K562 (cell line): ENCODE measurements around the gene ZBTB8A. TPM values are rescaled to one million over a fixed set of nuclear protein-coding genes. Genes with fewer than 3 reads are reported as not detected.

Source experiments
- CEBPG ChIP-seq, 3 experiments: fragments of 200-800 bp in 1 of 3; sonication (Bioruptor generic) in 1 of 3; sonication (generic) in 1 of 3; formaldehyde crosslinking in 1 of 3; IDR thresholded peaks in 2 of 3; conservative IDR thresholded peaks in 1 of 3; 2 replicates each; pipeline versions ENCODE4 v1.6.1 to v1.8.0; 2016 to 2022; ENCODE audit warnings: missing compliant biosample characterization in 2 of 3, missing genetic modification characterization in 2 of 3, mild to moderate bottlenecking in 1 of 3, missing genetic modification reagents in 1 of 3
- MEIS2 ChIP-seq: fragments of 450-650 bp; IDR thresholded peaks from 2 replicates; pipeline ENCODE4 v1.6.1; 2014; ENCODE audit warnings: mild to moderate bottlenecking; ENCODE audit not compliant: partially characterized antibody
- MYC ChIP-seq, 2 experiments: fragments of 250-450 bp in 1 of 2; sonication (Bioruptor Pico) in 1 of 2; IDR thresholded peaks; 2 replicates each; pipeline versions ENCODE4 v1.5.1 to v1.6.1; 2012 to 2021; ENCODE audit warnings: low read depth in 2 of 2, borderline replicate concordance in 1 of 2, improper control_type of control experiment in 1 of 2, low read length in 1 of 2, mild to moderate bottlenecking in 1 of 2, moderate library complexity in 1 of 2
- RFX7 ChIP-seq: fragments of 250-450 bp; sonication (Bioruptor Pico); IDR thresholded peaks from 2 replicates; pipeline ENCODE4 v1.5.1; 2021; ENCODE audit warnings: mild to moderate bottlenecking
- SMC3 ChIP-seq: conservative IDR thresholded peaks from 2 replicates; pipeline ENCODE4 v1.6.1; 2011; ENCODE audit warnings: low read depth, low read length, improper control_type of control experiment; ENCODE audit not compliant: insufficient read depth
- SNRNP70 ChIP-seq: fragments of 200-400 bp; formaldehyde crosslinking; optimal IDR thresholded peaks from 2 replicates; pipeline ENCODE3; 2017; ENCODE audit warnings: low read depth, low read length
- SUPT5H ChIP-seq: fragments of 450-650 bp; IDR thresholded peaks from 2 replicates; pipeline ENCODE4 v1.6.1; 2016
- TAF15 ChIP-seq: fragments of 200-400 bp; formaldehyde crosslinking; IDR thresholded peaks from 2 replicates; pipeline ENCODE4 v1.6.1; 2017; ENCODE audit warnings: mild to moderate bottlenecking, low read depth, low read length, moderate library complexity
- ZNF408 ChIP-seq: fragments of 250-450 bp; sonication (Bioruptor Pico); IDR thresholded peaks from 2 replicates; pipeline ENCODE4 v1.4.0; 2020; ENCODE audit warnings: low read depth, mild to moderate bottlenecking, moderate library complexity
- ZNF764 ChIP-seq: fragments of 250-450 bp; sonication (Bioruptor Pico); IDR thresholded peaks from 2 replicates; pipeline ENCODE4 v1.4.0; 2020; ENCODE audit warnings: low read depth, mild to moderate bottlenecking, moderate library complexity
- polyA plus RNA-seq, 8 experiments: library from polyadenylated mRNA; depleted of rRNA in 4 of 8; stranded (reverse) in 5 of 8; unstranded in 3 of 8; fragments of >200 nt; fragmentation: Nextera tagmentation in 2 of 8; fragmentation: Illumina TruSeq in 1 of 8; extraction: Ambion mirVana in 2 of 8; extraction: Trizol in 1 of 8; gene quantifications; 2 replicates each; pipeline versions ENCODE4 v1.2.1 to v1.2.3, GENCODE V29; 2011 to 2014; ENCODE audit warnings: inconsistent platforms in 1 of 8, missing spikeins in 1 of 8
- total RNA-seq, 7 experiments: library from RNA; depleted of rRNA in 6 of 7; stranded (reverse); fragments of >200 nt in 6 of 7; fragmentation: Illumina TruSeq in 2 of 7; extraction: Trizol in 2 of 7; gene quantifications; 2 replicates each; pipeline versions ENCODE4 v1.2.1 to v1.2.3, GENCODE V29; 2011 to 2021; ENCODE audit warnings: low replicate concordance in 1 of 7
- TF ChIP-seq, protein P1 (sequence below): fragments of 450-650 bp; IDR thresholded peaks from 2 replicates; pipeline ENCODE4 v1.6.1; 2016; ENCODE audit warnings: mild to moderate bottlenecking, moderate library complexity
- TF ChIP-seq, protein P2 (sequence below), 2 experiments: IDR thresholded peaks in 1 of 2; conservative IDR thresholded peaks in 1 of 2; 2 replicates each; pipeline ENCODE4 v1.6.1; 2016; ENCODE audit warnings: low read depth in 2 of 2, mild to moderate bottlenecking in 1 of 2, missing compliant biosample characterization in 1 of 2, missing genetic modification characterization in 1 of 2, moderate library complexity in 1 of 2

Gene ZBTB8A
- total and polyA plus RNA-seq, 9 of the 15 experiments (the other 6 are each of a cell fraction or from before 2014, with no cell fraction given) = 0.01 to 0.64 (median 0.09) TPM

DNA sequence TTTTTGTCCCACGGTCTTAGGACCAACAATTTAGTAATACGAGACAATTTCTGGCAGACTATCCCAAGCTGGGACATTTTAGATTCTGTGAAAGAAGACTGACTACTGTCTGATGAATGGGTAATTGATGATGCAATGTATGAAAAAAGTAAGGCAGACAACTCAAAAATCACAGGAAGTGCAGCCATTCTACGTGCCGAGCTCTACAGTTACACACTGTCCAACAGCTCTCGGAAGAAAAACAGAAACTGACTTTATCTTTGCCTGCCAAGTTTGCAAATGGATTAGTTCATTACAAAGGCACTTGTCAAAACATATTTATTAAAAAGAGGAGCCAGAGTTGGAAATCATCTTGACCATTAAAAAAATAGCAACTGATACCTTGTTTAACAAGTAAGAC lies 43.1 kb upstream of the ZBTB8A start (continued):
- TF ChIP-seq RFX7 = no peak
- TF ChIP-seq, protein P1, sequence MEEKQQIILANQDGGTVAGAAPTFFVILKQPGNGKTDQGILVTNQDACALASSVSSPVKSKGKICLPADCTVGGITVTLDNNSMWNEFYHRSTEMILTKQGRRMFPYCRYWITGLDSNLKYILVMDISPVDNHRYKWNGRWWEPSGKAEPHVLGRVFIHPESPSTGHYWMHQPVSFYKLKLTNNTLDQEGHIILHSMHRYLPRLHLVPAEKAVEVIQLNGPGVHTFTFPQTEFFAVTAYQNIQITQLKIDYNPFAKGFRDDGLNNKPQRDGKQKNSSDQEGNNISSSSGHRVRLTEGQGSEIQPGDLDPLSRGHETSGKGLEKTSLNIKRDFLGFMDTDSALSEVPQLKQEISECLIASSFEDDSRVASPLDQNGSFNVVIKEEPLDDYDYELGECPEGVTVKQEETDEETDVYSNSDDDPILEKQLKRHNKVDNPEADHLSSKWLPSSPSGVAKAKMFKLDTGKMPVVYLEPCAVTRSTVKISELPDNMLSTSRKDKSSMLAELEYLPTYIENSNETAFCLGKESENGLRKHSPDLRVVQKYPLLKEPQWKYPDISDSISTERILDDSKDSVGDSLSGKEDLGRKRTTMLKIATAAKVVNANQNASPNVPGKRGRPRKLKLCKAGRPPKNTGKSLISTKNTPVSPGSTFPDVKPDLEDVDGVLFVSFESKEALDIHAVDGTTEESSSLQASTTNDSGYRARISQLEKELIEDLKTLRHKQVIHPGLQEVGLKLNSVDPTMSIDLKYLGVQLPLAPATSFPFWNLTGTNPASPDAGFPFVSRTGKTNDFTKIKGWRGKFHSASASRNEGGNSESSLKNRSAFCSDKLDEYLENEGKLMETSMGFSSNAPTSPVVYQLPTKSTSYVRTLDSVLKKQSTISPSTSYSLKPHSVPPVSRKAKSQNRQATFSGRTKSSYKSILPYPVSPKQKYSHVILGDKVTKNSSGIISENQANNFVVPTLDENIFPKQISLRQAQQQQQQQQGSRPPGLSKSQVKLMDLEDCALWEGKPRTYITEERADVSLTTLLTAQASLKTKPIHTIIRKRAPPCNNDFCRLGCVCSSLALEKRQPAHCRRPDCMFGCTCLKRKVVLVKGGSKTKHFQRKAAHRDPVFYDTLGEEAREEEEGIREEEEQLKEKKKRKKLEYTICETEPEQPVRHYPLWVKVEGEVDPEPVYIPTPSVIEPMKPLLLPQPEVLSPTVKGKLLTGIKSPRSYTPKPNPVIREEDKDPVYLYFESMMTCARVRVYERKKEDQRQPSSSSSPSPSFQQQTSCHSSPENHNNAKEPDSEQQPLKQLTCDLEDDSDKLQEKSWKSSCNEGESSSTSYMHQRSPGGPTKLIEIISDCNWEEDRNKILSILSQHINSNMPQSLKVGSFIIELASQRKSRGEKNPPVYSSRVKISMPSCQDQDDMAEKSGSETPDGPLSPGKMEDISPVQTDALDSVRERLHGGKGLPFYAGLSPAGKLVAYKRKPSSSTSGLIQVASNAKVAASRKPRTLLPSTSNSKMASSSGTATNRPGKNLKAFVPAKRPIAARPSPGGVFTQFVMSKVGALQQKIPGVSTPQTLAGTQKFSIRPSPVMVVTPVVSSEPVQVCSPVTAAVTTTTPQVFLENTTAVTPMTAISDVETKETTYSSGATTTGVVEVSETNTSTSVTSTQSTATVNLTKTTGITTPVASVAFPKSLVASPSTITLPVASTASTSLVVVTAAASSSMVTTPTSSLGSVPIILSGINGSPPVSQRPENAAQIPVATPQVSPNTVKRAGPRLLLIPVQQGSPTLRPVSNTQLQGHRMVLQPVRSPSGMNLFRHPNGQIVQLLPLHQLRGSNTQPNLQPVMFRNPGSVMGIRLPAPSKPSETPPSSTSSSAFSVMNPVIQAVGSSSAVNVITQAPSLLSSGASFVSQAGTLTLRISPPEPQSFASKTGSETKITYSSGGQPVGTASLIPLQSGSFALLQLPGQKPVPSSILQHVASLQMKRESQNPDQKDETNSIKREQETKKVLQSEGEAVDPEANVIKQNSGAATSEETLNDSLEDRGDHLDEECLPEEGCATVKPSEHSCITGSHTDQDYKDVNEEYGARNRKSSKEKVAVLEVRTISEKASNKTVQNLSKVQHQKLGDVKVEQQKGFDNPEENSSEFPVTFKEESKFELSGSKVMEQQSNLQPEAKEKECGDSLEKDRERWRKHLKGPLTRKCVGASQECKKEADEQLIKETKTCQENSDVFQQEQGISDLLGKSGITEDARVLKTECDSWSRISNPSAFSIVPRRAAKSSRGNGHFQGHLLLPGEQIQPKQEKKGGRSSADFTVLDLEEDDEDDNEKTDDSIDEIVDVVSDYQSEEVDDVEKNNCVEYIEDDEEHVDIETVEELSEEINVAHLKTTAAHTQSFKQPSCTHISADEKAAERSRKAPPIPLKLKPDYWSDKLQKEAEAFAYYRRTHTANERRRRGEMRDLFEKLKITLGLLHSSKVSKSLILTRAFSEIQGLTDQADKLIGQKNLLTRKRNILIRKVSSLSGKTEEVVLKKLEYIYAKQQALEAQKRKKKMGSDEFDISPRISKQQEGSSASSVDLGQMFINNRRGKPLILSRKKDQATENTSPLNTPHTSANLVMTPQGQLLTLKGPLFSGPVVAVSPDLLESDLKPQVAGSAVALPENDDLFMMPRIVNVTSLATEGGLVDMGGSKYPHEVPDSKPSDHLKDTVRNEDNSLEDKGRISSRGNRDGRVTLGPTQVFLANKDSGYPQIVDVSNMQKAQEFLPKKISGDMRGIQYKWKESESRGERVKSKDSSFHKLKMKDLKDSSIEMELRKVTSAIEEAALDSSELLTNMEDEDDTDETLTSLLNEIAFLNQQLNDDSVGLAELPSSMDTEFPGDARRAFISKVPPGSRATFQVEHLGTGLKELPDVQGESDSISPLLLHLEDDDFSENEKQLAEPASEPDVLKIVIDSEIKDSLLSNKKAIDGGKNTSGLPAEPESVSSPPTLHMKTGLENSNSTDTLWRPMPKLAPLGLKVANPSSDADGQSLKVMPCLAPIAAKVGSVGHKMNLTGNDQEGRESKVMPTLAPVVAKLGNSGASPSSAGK = peak; percentile 31; the same call in 1 of the 2 replicates
- TF ChIP-seq SMC3 = no peak
- TF ChIP-seq TAF15 = no peak
- TF ChIP-seq MYC (IDR thresholded peaks at IDR 0.05; ENCODE audit: low read depth, low read length) = no peak
- TF ChIP-seq MYC (CRISPR knock-in tag; IDR thresholded peaks at IDR 0.05; ENCODE audit: borderline replicate concordance, low read depth) = no peak
- TF ChIP-seq, protein P2, sequence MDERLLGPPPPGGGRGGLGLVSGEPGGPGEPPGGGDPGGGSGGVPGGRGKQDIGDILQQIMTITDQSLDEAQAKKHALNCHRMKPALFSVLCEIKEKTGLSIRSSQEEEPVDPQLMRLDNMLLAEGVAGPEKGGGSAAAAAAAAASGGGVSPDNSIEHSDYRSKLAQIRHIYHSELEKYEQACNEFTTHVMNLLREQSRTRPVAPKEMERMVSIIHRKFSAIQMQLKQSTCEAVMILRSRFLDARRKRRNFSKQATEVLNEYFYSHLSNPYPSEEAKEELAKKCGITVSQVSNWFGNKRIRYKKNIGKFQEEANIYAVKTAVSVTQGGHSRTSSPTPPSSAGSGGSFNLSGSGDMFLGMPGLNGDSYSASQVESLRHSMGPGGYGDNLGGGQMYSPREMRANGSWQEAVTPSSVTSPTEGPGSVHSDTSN (CRISPR knock-in tag; IDR thresholded peaks at IDR 0.05; ENCODE audit: low read depth) = no peak
- TF ChIP-seq, protein P2 (tag; conservative IDR thresholded peaks at IDR 0.05; ENCODE audit: low read depth) = peak; percentile 58
- TF ChIP-seq CEBPG (CRISPR knock-in tag; IDR thresholded peaks at IDR 0.05) = peak; percentile 90
- peak; percentile 97 to 99 for TF ChIP-seq CEBPG (tag; conservative IDR thresholded peaks at IDR 0.05 in 1 of 2, IDR thresholded peaks at IDR 0.05 in 1 of 2)
- no peak for TF ChIP-seq ZNF764
- no peak for TF ChIP-seq SNRNP70
- TF ChIP-seq MEIS2 = peak; percentile 61
- no peak for TF ChIP-seq SUPT5H
- TF ChIP-seq ZNF408 (CRISPR knock-in tag) = no peak
